K562 (cell line): ENCODE data around the gene SAMD14. TPM values are rescaled to one million over a fixed set of nuclear protein-coding genes. Genes with fewer than 3 reads are reported as not detected.

Source experiments
- GABPA ChIP-seq: fragments of 200-800 bp; sonication (Bioruptor generic); conservative IDR thresholded peaks from 2 replicates; pipeline ENCODE4 v1.6.1; 2016; ENCODE audit warnings: low read depth, missing genetic modification characterization, missing compliant biosample characterization
- HDAC2 ChIP-seq: fragments of 450-650 bp; IDR thresholded peaks from 2 replicates; pipeline ENCODE4 v1.6.1; 2016; ENCODE audit warnings: mild to moderate bottlenecking
- HMG20A ChIP-seq: fragments of 450-650 bp; formaldehyde crosslinking; conservative IDR thresholded peaks from 2 replicates; pipeline ENCODE4 v1.4.0; 2020; ENCODE audit warnings: mild to moderate bottlenecking, mixed read lengths
- HNRNPLL ChIP-seq: fragments of 200-400 bp; formaldehyde crosslinking; IDR thresholded peaks from 2 replicates; pipeline ENCODE4 v1.6.1; 2017; ENCODE audit warnings: low read length, low read depth, mild to moderate bottlenecking; ENCODE audit not compliant: poor library complexity, severe bottlenecking
- IRF9 ChIP-seq: fragments of 450-650 bp; IDR thresholded peaks from 2 replicates; pipeline ENCODE4 v1.6.1; 2016; ENCODE audit warnings: missing biosample characterization, missing genetic modification characterization
- LARP7 ChIP-seq: fragments of 450-650 bp; IDR thresholded peaks from 2 replicates; pipeline ENCODE4 v1.6.1; 2016
- MED1 ChIP-seq: sonication (generic); formaldehyde crosslinking; IDR thresholded peaks from 2 replicates; pipeline ENCODE4 v1.8.1; 2023; ENCODE audit warnings: missing genetic modification reagents, borderline replicate concordance
- MGA ChIP-seq: fragments of 450-650 bp; IDR thresholded peaks from 2 replicates; pipeline ENCODE4 v1.6.1; 2016; ENCODE audit warnings: mild to moderate bottlenecking, moderate library complexity
- POLR2AphosphoS5 ChIP-seq: IDR thresholded peaks from 2 replicates; pipeline ENCODE4 v1.6.1; 2011; ENCODE audit warnings: mild to moderate bottlenecking, low read depth, low read length, moderate library complexity; ENCODE audit not compliant: control insufficient read depth, insufficient read depth
- RBFOX2 ChIP-seq: fragments of 200-400 bp; formaldehyde crosslinking; IDR thresholded peaks from 2 replicates; pipeline ENCODE4 v1.6.1; 2017; ENCODE audit warnings: low read depth, mild to moderate bottlenecking, low read length, moderate library complexity
- RNF2 ChIP-seq: sonication (generic); IDR thresholded peaks from 2 replicates; pipeline ENCODE4 v1.6.1; 2016
- SIN3B ChIP-seq: fragments of 450-650 bp; IDR thresholded peaks from 2 replicates; pipeline ENCODE4 v1.6.1; 2017; ENCODE audit warnings: low read depth, mild to moderate bottlenecking, moderate library complexity
- SMARCB1 ChIP-seq: IDR thresholded peaks from 2 replicates; pipeline ENCODE4 v1.6.1; 2011; ENCODE audit warnings: improper control_type of control experiment, low read depth; ENCODE audit not compliant: insufficient read length
- ZNF561 ChIP-seq: fragments of 450-650 bp; formaldehyde crosslinking; conservative IDR thresholded peaks from 2 replicates; pipeline ENCODE4 v1.4.0; 2020; ENCODE audit warnings: mild to moderate bottlenecking, moderate library complexity
- ZNF584 ChIP-seq: fragments of 200-800 bp; sonication (Bioruptor generic); IDR thresholded peaks from 2 replicates; pipeline ENCODE4 v1.6.1; 2016; ENCODE audit warnings: low read depth, mild to moderate bottlenecking, missing genetic modification characterization, missing compliant biosample characterization
- polyA plus RNA-seq, 8 experiments: library from polyadenylated mRNA; depleted of rRNA in 4 of 8; stranded (reverse) in 5 of 8; unstranded in 3 of 8; fragments of >200 nt; fragmentation: Nextera tagmentation in 2 of 8; fragmentation: Illumina TruSeq in 1 of 8; extraction: Ambion mirVana in 2 of 8; extraction: Trizol in 1 of 8; gene quantifications; 2 replicates each; pipeline versions ENCODE4 v1.2.1 to v1.2.3, GENCODE V29; 2011 to 2014; ENCODE audit warnings: inconsistent platforms in 1 of 8, missing spikeins in 1 of 8
- total RNA-seq, 7 experiments: library from RNA; depleted of rRNA in 6 of 7; stranded (reverse); fragments of >200 nt in 6 of 7; fragmentation: Illumina TruSeq in 2 of 7; extraction: Trizol in 2 of 7; gene quantifications; 2 replicates each; pipeline versions ENCODE4 v1.2.1 to v1.2.3, GENCODE V29; 2011 to 2021; ENCODE audit warnings: low replicate concordance in 1 of 7

Gene SAMD14
- total and polyA plus RNA-seq, 9 of the 15 experiments (the other 6 are each of a cell fraction or from before 2014, with no cell fraction given), result 0.04 to 0.07 TPM; not detected in 7

GRCh38 chr17:50149417-50150353, 19.7 kb upstream of the SAMD14 start (continued):
- TF ChIP-seq MGA, result peak; percentile 23; the same call in 1 of the 2 replicates
- no peak for TF ChIP-seq HDAC2
- TF ChIP-seq POLR2AphosphoS5, result no peak
- no peak for TF ChIP-seq MED1 (CRISPR knock-in tag)
- no peak for TF ChIP-seq LARP7
- TF ChIP-seq HMG20A (CRISPR knock-in tag), result no peak
- no peak for TF ChIP-seq ZNF561 (CRISPR knock-in tag)
- no peak for TF ChIP-seq SMARCB1
- TF ChIP-seq SIN3B, result 0 out of 2 replicates have a peak, but pooled peaks have one; percentile 46
- no peak for TF ChIP-seq IRF9
- no peak for TF ChIP-seq ZNF584
- TF ChIP-seq HNRNPLL, result peak; percentile 97
- TF ChIP-seq RBFOX2, result peak; percentile 71
- no peak for TF ChIP-seq RNF2
- peak; percentile 76 for TF ChIP-seq GABPA (tag)
